ENCODE measurements around the gene DSP.

Gene DSP

DNA sequence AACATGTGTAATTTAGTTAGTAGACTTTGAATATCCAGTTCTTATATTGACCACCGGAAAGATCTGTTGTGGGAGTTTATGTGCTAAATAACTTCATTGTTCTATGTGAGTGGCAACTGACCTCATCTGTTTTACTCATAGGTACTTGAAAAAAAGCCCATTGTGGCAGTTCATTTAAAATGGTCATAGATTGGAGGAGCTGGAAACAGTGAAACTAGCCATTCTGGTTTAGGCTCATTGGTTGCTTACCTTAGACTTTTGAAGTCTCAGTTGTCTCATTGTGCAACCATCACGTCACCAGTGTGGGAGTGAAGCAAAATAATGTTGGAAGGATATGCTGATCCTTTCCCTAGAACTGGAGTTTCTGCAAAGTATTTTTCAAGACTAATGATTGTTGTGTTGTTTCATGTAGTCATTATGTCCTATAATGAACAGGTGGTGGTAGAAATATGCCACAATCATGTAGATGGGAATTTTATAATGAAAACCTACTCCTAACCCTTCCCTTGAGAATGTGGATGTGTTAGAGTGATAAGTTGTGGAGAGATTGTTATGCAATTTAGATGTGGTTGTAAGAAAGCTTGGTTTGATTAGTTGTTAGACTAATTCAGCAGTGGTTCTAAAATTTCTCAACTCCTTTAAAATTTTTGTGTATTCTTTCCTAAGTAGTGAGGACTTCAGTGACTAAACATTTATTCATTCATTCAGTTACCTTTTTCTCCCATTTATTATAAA, 18.3 kb downstream of the DSP start:
- DNase-seq (ENCODE audit: low read depth) = no peak

DNA sequence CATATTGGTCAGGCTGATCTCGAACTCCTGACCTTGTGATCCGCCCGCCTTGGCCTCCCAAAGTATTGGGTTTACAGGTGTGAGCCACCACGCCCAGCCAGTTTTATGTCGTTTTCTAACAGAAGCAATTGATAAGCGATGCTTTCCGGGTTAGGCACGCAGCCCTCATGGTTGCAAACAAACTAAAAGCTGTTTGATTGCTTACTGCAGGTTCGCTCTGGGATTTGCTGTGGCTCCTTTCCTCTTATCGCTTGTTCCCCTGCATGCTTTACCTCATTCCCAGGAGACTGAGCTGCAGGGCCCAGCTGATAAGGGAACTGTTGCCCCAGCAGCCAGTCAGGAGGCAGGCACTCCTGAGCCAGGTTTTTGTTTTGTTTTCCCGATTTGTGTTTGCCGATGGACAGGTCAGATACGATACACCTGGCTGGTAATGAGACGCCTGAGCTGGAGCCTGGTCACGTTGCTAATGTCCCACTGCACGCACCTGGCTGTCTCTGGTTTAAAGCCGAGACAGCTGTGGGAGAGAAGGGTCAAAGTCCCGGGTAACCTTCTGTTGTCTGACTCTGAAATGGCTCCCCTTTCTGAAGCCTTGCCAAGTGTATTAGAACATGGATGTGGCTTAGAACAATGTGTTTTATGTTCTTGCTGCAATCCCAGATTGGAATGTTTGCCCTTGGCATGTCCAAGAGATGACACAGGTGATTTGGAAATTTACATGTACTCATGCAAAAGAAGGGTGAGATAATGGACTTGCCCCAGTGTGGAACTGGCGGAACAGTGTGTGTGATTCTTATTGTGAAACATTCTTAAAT, 19.9 kb downstream of the DSP start:
- DNase-seq (ENCODE audit: low read depth) = no peak

- DNase-seq (ENCODE audit: low read depth) = no peak
Observed at GRCh38 chr6:7562769-7563168, 21.3 kb downstream of the DSP start.

- no peak for DNase-seq (ENCODE audit: low read depth)
Observed at GRCh38 chr6:7566107-7566506, 24.6 kb downstream of the DSP start.

DNA sequence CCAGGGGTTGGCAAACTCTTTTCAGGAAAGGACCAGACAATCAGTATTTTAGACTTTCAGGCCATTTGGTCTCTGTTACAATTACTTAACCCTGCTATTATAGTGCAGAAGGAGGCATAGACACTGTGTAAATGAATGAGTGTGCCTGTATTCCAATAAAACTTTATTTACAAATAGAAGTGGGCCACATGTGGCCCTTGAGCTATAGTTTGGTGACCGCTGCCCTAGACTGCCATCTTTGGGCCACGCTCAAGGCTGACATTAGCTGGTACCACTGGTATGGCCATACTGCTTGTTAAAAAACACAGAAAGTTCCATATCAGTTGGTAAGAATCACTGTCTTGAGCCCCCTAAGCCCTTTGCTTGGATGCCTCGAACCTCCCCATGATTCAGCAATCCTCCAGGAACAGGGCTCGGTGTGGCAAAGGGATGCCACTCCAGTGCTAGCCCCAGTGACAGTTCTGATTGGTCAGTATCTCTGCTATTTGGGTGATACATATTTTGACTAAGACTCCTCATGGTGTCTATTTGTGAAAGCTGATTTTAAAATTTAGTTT, 25.2 kb downstream of the DSP start:
- no peak for DNase-seq (ENCODE audit: low read depth)

DNA sequence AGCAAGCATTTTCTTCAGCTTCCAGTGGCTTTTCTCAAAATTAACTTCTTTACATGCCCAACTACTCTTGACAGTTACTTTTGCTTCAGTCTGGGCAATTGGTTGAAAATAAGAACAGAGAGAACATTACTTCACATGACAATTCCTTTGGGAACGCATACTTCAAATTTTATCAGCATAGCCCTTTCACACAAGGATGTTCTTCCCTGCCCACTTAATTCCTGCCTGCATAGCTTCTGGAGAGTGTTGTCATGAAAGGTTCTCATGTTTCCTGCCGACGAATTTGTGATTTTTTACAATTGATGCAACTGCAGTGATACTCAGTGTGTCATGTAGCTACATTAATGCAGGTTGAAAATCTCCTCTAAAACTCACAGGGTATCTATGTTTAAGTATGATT, 26.6 kb downstream of the DSP start:
- DNase-seq (ENCODE audit: low read depth) = no peak

DNA sequence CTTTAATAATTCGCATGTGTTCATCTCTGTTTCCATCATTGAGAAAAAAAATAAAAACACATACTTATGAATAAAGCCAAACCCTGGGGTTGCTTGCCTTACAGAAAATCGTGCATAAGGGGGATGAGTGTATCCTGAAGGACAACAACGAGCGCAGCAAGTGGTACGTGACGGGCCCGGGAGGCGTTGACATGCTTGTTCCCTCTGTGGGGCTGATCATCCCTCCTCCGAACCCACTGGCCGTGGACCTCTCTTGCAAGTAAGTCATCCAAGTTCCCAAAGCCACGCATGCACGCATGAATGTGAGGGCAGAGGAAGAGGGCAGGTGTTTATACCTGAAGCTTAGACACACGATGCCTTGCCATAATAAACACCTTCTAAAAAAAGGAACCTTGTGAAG, 27.6 kb downstream of the DSP start:
- DNase-seq (ENCODE audit: low read depth) = no peak

DNA sequence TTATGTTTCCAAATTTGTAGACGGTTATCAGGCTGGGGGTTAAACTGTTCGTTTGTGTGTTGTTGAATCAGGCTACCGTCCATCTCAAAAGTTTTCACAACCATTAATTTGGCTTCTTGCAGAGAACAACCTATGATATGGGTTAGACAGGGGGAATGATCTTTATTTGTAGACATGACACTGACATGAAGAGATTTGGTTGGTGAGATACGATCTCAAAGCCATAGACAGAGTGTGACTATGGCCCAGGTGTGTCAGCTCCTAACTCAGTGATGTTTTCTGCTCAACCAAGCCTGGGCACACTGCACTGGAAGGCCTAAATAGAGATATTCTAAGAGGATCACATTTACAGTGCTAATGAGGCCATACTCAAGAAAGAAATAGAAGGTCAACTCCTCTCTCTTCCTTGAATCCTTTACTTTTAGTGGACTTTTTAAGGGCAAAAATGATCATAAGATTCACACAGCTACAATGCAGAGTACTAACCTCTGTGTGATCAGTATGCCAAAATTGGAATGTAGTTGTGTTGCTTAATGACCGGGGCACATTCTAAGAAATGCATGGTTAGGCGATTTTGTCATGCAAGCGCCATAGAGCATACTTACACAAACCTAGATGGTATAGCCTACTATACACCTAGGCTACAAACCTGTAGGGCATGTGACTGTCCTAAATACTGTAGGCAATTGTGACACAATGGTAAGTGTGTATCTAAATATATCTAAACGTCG, 30.9 kb downstream of the DSP start:
- DNase-seq (ENCODE audit: low read depth) = no peak

GRCh38 chr6:7574500-7574899, 33.0 kb downstream of the DSP start:
- no peak for DNase-seq (ENCODE audit: low read depth)

GRCh38 chr6:7578516-7578915, 37.0 kb downstream of the DSP start:
- no peak for DNase-seq (ENCODE audit: low read depth)

GRCh38 chr6:7578931-7579330, 37.5 kb downstream of the DSP start:
- DNase-seq (ENCODE audit: low read depth) = no peak

- DNase-seq (ENCODE audit: low read depth) = no peak
Observed at GRCh38 chr6:7579851-7580250, 38.4 kb downstream of the DSP start.

GRCh38 chr6:7580537-7580926, 39.1 kb downstream of the DSP start:
- DNase-seq (ENCODE audit: low read depth) = no peak

- DNase-seq (ENCODE audit: low read depth) = no peak
Observed at GRCh38 chr6:7580927-7581618, 39.6 kb downstream of the DSP start.

- no peak for DNase-seq (ENCODE audit: low read depth)
Observed at GRCh38 chr6:7585287-7585930, 43.9 kb downstream of the DSP start.

- no peak for DNase-seq (ENCODE audit: low read depth)
Observed at GRCh38 chr6:7587631-7588100, 46.2 kb downstream of the DSP start.

DNA sequence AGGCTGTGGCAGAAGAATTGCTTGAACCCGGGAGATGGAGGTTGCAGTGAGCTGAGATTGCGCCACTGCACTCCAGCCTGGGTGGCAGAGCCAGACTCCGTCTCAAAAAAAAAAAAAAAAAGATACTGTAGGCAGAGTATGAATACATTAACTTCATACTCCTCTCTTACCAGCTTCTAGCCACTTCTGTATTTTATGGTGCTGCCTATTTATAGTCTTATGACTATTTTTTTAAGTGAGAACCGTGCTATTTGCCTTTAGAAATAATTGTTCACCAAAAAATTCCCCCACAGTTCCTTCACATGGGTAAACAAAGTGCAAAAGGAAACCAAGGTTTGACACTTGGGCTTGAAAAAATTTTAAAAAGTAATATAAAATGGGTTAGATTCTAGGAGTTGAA, 47.0 kb downstream of the DSP start:
- no peak for DNase-seq (ENCODE audit: low read depth)

- no peak for DNase-seq (ENCODE audit: low read depth)
Observed at GRCh38 chr6:7589221-7589620, 47.8 kb downstream of the DSP start.

DNA sequence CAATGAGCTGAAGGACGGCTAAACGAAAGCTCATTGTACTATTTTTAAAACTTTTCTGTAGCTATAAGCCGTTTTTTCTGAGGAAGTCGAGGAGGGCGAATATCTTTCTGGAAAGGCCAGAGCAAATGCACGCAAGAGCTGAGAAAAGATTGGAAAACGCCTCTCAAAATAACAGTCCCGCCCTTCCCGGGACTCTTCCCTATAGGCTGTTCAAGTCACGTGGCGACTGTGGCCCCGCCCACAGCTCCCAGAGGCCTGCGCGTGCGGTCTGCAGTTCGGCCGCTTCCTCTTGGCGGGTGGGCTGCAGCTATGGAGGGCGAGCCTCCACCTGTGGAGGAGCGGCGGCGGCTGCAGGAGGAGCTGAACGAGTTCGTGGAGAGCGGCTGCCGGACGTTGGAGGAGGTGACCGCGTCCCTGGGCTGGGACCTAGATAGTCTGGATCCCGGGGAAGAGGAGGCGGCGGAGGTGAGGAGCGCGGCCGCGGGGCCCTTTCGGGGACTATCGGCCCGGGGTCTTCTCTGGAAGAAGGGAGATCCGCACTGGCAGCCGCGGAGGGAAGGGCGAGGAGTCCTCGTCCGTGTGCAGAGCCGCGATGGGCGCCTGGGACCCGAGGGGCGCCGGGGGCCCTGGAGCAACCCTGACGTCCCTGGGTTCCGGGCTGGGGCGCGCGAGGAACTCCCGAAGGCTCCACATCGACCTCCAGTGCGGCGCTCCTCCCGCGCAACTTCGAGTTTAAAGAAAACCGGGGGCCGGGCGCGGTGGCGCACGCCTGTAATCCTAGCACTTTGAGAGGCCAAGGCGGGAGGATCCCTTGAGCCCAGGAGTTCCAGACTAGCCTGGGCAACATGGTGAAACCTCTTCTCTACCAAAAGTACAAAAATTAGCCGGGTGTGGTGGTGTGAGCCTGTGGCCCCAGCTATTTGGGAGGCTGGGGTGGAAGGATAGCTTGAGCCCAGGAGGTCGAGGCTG, 48.8 kb downstream of the DSP start, which contains the start of gene SNRNP48:
Gene SNRNP48 (plus strand): TSS at position 250 of the 969 bp plus-strand sequence. CDS start 60 bp downstream, at position 310.
- peak; percentile 85 for DNase-seq (ENCODE audit: low read depth)

GRCh38 chr6:7590918-7591302, 49.4 kb downstream of the DSP start:
- no peak for DNase-seq (ENCODE audit: low read depth)

Measured in activated gamma-delta T cell treated with anti-CD3 and anti-CD28 coated beads, Interleukin-2, amount 50 U/mL, for 16 hours (primary cell).